ENCODE data around the gene NECTIN2. TPM values are rescaled to one million over a fixed set of nuclear protein-coding genes. Genes with fewer than 3 reads are reported as not detected.

NECTIN2 gene
- polyA plus RNA-seq (ENCODE audit: insufficient read length in 3 of 3), result 100 to 1,000 TPM; 150 to 169 (median 157) TPM

DNA sequence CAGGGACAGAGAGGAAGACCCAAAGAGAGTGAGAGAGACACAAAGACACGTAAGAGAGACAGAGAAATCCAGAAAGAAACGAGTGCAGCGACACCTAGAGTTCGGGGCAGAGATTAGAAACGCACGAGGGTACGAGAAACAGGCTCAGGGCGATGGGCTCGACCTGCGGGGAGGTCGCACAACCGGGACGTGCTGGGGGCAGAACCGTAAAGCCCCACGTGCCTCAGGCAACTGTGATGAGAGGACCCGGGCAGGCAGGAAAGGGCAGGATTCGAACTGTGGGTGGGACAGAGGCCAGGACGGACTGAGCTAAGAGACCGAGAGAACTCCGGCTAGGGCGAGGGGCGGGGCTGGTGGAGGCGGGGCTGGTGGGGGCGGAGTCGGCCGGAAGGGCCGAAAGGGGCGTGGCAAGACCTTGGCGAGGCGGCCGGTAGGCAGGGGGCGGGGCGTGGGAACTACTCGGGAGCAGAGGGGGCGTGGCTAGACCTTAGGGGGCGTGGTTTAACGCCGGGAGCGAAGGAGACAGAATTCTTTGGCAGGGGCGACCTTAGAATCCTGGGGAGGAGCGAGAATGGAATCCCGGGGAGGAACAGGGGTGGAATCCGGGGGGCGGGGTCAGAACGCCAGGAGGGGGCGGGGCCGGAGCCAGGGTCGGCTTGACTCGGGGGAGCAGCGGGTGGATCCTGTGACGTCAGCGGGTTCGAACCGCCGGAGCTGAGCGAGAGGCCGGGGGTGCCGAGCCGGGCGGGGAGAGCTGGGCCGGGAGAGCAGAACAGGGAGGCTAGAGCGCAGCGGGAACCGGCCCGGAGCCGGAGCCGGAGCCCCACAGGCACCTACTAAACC, at the start of gene NECTIN2:
Gene NECTIN2, plus strand, starts transcription at position 686 of the 843 bp plus-strand sequence. CDS start 229 bp downstream, outside the sequence.
- DNase-seq (ENCODE audit: low read depth in 3 of 3, low spot score in 2 of 3), result peak; percentile 94 to 97 (median 96)

DNA sequence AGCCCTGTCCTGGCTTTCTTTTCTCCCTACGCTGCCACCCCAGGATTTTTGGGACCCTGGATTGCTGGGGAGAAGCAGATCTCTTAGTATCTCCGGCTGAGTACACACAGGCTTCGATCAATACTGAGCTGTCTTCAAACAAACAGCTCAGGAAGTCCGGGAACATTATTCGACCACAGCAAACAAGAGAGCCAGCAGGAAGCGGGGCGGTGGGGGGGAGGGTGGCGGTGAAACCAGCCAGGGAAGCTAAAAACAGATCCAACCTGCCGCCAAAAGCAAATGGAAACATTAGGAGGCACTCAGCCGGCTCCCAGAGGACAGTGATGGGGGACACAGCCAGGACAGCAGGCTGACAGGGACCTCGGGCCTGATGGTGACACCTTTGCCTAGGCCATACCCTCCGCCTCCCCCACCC, 49.4 kb upstream of the NECTIN2 start:
- DNase-seq (ENCODE audit: low read depth in 3 of 3, low spot score in 2 of 3), result no peak

DNA sequence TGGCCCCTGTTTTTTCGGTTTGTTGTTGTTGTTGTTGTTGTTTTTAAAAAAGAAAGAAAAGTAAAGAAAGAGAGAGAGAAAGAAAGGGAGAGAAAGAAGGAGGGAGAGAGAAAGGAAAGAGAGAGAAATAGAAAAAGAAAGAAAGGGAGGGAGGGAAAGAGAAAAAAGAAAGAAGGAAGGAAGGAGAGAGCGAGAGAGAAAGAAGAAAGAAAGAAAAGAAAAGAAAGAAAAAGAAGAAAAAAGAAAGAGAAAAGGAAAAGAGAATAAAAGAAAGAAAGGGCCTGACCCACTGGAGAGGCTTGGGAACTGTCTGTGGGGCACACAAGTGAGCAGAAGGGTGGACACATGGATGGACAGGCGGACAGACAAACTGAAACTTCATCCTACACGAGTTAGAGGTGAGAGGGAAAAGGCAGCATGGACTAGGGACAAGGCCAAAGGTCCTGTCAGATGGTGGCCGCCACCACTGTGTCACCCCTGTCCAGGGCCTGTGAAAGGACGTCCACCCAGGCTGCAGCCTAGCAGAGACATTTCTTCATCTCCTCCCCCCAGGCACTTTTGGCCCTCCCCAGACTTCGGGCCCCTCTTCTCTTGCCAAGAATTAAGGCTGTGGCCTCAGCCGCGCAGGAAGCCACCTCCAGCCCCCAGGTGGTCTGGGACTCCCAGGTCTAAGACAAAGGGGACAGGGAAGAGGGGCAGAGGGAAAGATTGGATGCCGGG, 46.3 kb upstream of the NECTIN2 start:
- DNase-seq (ENCODE audit: low read depth in 3 of 3, low spot score in 2 of 3), result no peak

DNA sequence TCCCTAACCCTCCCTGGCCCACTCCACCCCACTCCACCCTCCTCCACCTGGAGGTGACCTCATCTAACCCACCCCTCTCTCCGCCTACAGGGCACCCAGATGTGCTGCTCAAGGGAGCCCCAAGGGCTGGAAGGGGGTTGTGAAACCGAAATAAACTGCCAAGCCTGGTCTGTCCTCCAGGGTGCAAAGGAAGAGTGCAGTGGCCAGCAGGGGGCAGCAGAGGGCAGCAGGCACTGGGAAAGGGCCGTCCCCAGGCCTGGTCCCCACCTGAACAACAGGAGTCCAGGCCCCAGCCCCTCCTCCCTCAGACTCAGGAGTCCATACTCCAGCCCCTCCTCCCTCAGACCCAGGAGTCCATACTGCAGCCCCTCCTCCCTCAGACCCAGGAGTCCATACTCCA, 45.6 kb upstream of the NECTIN2 start:
- no peak for DNase-seq (ENCODE audit: low read depth in 3 of 3, low spot score in 2 of 3)

DNA sequence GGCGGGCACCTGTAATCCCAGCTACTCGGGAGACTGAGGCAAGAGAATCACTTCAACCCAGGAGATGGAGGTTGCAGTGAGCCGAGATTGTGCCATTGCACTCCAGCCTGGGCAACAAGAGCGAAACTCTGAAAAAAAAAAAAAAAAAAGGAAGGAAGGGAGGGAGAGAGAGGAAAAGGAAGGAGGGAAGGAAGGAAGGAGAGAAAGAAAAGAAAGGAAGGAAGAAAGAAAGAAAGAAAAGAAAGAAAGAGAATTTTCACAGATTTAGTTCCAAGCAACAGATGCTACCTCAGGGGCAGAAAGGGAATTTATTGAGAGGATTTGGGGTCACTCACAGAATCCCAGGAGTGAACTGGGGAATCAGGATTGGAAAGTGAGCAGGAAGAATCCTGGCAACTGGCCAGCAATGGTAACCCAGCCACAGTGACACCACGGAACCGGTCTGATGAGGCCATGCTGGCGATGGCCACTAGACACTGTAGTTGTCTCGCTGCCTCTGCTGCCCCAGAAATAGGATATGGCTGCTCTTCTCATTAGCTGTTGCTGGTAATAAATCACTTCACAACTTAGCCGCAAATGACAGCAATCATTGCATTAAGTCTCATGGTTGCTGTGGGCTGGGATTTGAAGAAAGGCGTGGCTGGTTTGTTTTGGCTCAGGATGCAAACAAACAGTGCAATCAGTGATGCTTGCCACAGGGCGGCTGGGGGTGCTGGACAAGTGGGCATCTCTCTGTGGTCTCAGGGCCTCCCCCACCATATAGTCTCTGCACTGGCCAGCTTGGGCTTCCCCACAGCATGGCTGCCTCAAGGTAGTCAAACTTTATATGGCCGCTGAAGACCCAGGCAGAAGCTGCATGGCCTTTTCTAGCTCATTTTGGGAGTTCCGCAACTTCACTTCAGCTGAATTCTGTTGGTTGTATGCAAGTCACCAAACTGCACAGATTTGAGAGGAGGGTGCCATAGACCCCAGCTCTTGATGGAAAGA, 42.4 kb upstream of the NECTIN2 start:
- DNase-seq (ENCODE audit: low read depth in 3 of 3, low spot score in 2 of 3), result no peak

GRCh38 chr19:44806291-44806690, 39.8 kb upstream of the NECTIN2 start:
- no peak for DNase-seq (ENCODE audit: low read depth in 3 of 3, low spot score in 2 of 3)

DNA sequence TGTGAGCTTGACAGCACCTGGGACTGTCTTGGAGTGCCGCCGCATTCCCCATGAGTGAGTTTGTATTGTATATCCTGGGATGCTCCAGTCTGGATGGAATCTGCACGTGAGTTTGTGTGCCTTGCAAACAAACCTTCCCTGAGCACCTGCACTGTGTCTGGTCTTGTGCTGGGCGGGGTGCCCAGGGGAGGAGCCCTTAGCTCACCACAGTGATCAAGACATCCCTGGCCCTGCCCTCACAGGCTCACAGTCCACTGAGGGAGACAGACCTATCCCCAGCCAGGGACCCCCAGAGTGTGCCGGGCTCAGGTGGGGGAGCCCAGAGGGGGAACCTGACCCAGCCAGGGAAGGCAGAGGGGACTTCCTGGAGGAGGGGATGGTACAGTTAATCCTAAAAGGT, 38.9 kb upstream of the NECTIN2 start:
- DNase-seq (ENCODE audit: low read depth in 3 of 3, low spot score in 2 of 3), result no peak

- DNase-seq (ENCODE audit: low read depth in 3 of 3, low spot score in 2 of 3), result no peak
Observed at GRCh38 chr19:44807652-44808462, 38.2 kb upstream of the NECTIN2 start.

GRCh38 chr19:44808463-44809371, 37.4 kb upstream of the NECTIN2 start, which contains the start of gene BCAM:
TSS of gene BCAM (plus strand) at chr19:44809103. CDS start at chr19:44809125, 22 bp downstream.
- peak in 1 of 3 donors; percentile 63 for DNase-seq (ENCODE audit: low read depth in 3 of 3, low spot score in 2 of 3)

GRCh38 chr19:44809577-44810233, 36.4 kb upstream of the NECTIN2 start:
- DNase-seq (ENCODE audit: low read depth in 3 of 3, low spot score in 2 of 3), result no peak

- no peak for DNase-seq (ENCODE audit: low read depth in 3 of 3, low spot score in 2 of 3)
Observed at GRCh38 chr19:44810234-44811121, 35.6 kb upstream of the NECTIN2 start.

DNA sequence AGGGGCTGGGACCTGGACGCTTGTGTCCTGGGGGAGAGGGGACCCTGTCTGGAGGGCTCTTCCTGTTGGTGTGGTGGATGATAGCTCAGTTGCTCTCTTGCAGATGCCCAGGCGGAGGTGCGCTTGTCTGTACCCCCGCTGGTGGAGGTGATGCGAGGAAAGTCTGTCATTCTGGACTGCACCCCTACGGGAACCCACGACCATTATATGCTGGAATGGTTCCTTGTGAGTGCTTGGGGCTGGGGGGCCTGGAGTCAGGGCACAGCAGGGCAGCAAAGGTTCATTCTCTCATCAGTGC, 35.0 kb upstream of the NECTIN2 start:
- no peak for DNase-seq (ENCODE audit: low read depth in 3 of 3, low spot score in 2 of 3)

GRCh38 chr19:44812142-44812718, 33.9 kb upstream of the NECTIN2 start:
- no peak for DNase-seq (ENCODE audit: low read depth in 3 of 3, low spot score in 2 of 3)

DNA sequence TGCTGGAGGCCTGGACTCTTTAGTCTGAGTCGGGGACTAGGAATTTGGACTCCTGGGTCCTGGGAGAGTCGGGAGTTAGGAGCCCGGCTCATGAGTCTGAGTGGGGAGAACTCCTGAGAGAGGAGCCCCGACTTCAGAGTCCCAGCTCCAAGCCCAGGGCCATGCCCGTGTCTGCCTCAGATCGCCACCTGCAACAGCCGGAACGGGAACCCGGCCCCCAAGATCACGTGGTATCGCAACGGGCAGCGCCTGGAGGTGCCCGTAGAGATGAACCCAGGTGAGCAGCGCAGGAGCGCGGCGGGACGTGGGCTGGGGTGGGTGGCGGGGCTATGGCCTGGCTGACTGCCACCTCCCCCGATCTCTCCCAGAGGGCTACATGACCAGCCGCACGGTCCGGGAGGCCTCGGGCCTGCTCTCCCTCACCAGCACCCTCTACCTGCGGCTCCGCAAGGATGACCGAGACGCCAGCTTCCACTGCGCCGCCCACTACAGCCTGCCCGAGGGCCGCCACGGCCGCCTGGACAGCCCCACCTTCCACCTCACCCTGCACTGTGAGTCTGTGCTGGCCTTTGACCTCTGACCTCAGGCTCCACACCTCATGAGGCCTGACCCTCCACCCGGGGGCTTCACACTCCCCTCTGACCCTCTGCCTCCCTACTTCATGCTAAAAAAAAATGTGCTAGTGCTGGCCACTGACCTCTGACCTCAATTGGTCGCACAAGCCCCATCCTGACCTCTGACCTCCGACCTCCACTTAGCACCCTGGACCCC, 32.8 kb upstream of the NECTIN2 start:
- DNase-seq (ENCODE audit: low read depth in 3 of 3, low spot score in 2 of 3), result no peak

GRCh38 chr19:44813841-44814470, 32.1 kb upstream of the NECTIN2 start:
- no peak for DNase-seq (ENCODE audit: low read depth in 3 of 3, low spot score in 2 of 3)

DNA sequence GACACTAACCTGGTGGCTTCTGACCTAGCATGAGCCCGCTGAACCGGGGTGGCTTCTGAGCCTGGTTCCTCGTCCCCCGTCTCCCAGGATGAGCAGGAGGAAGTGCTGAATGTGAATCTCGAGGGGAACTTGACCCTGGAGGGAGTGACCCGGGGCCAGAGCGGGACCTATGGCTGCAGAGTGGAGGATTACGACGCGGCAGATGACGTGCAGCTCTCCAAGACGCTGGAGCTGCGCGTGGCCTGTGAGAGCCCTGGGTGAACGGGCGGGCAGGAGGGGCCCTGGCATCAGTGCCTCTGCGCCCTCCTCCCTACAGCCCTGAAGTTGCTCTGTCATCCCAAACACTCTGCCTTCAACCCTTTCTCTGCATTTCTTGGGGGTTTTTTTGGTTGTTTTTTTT, 31.6 kb upstream of the NECTIN2 start:
- no peak for DNase-seq (ENCODE audit: low read depth in 3 of 3, low spot score in 2 of 3)
